GM21717 (cell line): ENCODE results near the gene FKBP1B.
"Not testable (repeated sequence)": the region's sequence is repeated elsewhere in the genome, so short reads cannot be mapped to it uniquely, and the experiment has no call there.

Source experiments
- ATAC-seq: cut with Tn5 transposase; IDR thresholded peaks from one replicate; pipeline ENCODE4 v1.9.1; 2021; ENCODE audit warnings: mild to moderate bottlenecking, moderate library complexity; ENCODE audit not compliant: unreplicated experiment

The FKBP1B gene

DNA sequence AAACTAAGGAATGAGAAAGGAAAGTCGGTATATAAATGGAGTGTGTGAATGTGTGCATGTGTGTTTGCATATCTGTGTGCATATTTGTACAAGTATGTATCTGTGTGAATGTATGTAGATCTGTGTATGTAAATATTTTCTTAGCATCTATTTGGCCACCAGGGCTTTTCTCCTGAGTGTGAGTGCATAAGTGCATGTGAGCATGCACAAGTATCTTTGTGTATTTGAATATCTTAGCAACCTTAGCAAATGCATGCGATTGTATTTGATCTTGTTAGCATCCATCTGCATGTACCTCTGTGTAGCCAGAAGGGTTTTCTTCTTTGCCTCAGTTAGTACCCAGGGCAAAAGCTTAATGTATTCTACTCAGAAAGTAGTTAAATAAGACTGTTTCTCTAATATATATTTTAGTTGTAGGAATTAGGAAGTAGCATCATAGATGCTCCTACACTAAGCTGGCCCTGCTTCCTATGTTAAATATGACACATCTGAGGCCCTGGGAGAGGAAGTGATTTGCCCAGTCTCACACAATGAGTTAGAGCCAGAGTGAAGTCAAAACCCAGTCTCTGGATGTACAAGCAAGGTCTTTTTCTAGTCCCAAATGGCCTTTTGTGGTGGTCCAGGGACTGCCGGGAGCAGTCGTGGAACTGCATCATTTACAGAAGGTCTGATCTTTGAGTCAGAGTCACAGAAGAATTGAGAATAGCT, 9.2 kb downstream of the FKBP1B start:
- ATAC-seq = no peak

DNA sequence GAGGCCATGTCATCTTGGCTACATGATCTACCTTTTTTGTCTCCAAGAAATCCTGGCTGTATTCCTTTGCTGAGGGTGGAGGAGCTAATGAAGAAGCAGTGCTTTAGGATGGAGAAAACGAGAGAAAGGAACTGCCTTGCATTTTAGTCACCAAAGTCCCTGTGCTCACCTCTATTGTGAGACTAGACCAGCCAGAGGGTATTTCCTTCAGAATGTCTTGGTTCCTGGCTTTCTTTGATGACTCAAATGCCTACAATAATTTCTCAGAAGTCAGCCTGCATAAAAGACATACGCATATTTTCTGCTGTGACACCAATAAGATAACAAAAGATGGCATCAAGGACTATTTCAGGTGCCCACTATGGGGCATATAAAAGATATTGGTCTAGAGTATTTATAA, 15.8 kb downstream of the FKBP1B start:
- ATAC-seq = no peak

DNA sequence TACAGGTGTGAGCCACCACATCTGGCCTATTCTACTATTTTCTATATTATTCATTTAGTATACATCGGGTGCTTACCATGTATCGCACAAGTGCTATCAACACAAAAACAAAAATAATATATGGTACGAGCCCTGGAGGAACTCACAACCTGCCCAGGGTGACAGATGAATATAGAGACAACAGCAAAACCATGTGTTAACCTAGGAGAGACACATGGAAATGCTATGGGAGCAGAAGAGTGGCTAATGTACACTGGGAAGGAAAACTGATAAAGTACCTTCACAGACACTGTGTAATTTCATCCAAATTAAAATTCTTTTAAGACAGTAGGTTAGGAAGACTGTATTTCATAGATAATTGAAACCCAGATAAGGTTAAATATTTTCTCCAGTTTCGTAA, 22.7 kb downstream of the FKBP1B start:
- no peak for ATAC-seq

DNA sequence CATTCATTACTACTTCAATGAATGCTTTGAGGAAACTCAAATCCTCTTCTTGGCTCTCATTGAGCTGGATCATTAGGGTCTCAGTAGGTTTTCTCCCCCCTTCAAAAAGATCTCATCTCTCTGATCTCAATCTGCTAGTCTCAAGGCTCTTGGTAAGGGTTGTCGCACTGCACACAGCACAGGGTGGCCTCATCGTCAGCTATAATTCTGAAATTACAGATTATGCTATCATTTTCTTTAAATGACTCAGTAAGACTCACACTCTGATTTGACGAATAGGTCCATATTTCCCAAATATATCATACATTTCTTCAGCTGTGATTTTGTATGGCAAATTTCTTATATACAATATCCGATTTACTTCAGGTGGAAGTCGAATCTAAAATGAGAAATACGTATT, 24.3 kb downstream of the FKBP1B start:
- no peak for ATAC-seq

DNA sequence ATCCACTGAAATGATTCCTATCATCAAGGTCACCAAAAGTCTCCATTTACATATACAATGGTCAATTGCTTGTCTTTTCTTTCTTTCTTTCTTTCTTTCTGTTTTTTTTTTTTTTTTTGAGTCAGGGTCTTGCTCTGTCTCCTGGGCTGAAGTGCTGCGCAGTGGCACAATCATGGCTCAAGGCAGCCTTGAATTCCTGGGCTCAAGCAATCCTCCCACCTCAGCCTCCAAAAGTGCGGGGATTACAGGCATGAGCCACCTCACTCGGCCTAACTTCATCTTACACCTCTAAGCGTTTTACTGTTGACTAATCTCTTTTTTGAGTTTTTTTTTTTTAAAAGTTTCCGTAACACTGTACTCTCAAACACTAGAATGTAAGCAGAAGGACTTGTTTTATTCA, 25.7 kb downstream of the FKBP1B start:
- no peak for ATAC-seq

DNA sequence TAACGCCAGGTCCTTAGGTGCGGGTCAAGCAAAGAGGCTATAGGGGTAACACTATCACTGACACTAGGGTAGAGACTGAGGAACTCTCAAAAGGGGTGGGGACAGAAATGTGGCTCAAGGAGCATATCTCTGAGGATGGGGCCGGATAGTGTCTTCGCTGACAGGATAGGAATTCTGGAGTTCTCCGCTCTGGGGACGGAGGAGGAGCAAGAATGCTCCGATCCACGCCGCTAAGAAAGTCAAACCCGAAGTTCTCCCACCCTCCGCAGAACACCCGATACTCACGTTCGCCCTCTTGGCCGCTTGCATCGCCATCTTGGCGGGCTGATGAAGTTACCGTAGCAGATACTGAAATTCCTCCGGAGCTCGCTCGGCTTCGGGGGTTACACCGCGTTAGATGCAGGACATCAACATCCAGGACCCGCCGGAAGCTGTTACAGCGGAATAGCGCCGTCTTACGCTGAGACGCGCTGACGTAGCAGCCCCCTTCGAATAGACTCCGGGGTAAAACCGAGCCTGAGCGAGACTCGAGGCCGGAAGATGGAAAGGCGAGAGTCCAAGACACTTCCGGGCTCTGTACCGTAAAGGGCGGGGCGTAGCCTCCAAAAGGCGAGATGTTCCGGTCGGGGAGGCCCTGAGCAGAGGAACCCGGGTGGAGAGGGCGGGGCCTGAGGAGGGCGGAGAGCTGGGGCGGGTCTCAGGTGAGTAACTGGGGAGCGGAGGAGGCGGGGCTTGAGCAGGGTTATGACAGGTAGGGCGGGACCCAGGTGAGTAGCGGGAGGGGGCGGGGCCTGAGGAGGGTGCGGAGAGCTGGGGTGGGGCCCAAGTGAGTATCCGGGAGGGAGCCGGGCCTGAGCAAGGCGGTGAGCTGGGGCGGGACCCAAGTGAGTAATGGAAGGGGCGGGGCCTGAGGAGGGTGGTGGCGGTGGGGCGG, 26.6 kb downstream of the FKBP1B start, which contains the start of gene SF3B6:
Gene SF3B6, minus strand, starts transcription at position 412 of the 934 bp plus-strand sequence. Its CDS starts 97 bp downstream, at position 315.
- peak; percentile 93 for ATAC-seq

DNA sequence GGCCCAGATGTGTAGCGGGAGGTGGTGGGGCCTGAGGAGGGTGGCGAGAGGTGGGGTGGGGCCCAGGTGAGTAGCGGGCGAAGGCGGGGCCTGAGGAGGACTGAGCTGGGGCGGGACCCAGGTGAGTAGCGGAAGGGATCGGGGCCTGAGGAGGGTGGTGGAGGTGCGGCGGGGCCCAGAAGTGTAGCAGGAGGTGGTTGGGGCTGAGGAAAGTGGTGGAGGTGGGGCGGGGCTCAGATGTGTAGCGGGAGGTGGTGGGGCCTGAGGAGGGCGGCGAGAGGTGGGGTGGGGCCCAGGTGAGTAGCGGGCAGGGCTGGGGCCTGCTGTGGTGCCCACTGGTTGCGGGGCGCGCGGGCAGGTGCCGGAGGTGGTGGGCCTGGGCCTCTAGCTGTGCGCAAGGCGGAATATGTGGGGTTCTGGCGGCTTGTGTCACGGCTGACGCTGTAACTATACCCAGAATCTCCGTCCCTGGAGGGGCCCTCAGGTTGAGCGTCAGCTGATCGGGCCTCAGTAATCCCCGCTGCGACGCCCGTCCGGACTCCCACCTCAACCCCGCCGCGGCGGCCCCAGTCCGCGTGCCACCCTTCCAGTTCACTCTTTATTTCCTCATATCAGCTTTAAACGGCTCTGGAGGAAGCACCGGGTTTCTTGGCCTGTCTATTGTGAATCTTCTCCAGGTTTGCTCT, 27.5 kb downstream of the FKBP1B start:
- no peak for ATAC-seq

DNA sequence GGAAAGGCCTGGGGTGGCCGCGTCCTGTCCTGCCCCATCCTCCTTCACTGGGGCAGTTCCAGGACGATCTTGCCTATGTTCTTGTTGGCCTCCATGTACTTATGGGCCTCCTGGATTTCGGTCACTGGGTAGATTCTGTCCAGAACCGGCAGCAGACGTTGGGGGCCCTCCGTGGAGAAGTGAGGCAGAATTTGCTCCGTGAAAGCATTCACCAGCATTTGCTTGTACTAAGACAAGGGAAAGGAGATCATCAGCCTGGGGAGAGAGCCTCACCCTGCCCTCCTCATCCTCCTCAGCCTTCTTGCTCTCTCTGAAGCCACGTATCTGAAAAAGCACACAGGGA, 28.0 kb downstream of the FKBP1B start:
- ATAC-seq = no peak

DNA sequence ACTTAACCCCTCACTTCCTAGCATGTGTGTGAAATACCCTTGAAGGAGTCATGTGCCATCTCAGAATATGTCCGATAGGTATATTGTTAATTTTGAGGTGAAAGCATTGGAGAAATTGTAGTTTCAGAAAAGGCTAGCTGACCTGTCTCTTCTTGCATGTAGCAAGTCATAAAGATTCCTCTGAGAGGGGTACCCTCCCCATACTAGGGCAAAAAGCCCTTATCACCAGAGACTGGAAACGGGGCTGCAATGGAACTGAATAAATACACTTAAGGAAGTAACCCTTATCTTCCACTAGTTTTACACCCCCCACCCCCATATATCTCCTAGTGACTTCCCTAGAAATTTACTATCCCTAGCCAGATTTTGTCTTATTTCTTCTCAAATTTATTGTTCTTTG, 28.3 kb downstream of the FKBP1B start:
- no peak for ATAC-seq

DNA sequence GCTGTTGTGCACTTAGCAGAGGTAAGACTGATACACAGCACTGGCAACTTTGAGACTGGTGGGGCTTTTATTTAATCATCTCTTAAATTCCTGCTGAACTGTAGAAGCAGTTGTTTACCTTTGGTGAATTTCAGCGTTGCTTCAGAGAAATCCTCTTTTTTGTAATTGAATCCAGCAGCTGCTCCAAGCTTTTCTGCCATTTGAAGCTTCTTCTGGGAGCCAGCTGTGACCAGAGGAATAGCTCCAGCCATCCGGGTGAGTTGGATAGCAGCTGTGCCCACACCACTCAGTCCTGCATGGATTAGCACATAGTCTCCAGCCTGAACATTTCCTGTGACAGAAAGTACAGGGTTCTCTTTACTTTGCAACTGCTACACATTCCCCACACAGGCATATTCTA, 31.2 kb downstream of the FKBP1B start:
- no peak for ATAC-seq

DNA sequence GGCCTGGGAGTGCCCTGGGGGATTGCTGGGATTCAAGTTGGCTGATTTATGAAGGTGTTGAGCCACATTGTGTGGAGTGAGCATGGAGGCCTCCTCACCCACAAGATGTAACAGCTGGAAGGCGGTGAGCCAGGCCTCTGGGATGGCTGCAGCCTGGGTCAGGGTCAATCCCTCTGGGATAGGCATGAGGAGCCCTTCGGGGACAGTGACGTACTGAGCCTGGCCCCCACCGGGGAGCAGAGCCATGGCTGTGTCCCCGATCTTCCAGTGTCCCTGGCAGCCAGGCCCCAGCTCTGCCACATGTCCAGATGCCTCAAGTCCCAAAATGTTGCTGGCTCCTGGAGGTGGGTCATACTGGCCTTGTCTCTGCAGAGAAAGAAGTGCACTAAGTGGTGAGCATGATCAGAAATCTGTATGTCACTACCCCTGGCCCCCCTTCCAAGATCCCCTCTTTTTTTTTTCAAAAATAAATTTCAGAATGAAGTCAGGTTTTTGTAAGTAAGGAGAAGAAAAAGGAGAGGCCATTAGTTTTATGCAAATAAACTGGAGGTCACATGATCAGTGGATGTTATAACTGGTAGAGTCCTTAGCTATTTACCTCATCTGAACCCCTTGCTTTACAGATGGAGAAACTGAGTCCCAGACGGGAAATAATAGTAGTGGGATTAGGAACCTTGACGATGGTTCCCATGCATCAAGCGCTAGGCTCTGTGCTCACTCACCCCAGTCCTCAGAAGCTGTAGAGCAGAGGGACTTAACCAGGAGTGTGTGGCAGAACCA, 33.4 kb downstream of the FKBP1B start:
- ATAC-seq = no peak

DNA sequence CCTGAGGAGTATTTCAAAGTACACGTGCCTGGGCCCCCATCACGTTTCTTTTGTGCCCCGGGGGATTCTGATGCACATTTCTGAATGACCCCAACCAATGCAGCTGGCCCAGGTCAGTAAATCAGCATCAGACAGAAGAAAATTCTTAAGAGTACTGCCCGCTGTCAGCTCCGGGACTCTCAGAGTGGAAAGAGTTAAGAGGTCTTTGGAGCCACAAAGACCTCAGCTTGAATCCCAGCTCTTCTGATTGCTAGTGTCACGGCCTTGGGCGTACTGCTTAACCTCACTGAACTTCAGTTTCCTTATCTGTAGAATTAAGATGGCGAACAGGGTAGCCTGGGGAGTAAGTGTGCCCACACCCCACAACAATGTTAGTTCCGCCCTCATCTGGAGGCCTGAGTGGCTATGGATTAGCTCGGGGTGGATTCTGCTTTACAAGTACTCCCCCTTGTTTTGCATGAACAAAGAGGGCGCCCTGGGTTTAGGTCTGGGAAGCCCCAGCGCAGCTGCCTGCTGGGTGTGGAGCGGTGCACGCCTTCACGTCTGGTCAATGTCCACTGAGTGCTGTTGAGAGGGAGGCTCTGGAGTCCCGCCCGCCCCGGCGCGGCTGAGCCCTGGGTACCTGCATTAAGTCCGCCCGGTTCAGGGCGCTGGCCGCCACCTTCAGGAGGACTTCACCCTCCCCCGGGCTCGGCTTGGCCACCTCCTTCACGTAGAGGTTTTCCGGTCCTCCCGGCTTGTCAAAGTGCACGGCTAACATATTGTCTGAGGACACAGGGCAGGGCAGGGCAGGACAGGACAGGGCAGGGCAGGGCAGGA, 34.2 kb downstream of the FKBP1B start:
- peak; percentile 82 for ATAC-seq

DNA sequence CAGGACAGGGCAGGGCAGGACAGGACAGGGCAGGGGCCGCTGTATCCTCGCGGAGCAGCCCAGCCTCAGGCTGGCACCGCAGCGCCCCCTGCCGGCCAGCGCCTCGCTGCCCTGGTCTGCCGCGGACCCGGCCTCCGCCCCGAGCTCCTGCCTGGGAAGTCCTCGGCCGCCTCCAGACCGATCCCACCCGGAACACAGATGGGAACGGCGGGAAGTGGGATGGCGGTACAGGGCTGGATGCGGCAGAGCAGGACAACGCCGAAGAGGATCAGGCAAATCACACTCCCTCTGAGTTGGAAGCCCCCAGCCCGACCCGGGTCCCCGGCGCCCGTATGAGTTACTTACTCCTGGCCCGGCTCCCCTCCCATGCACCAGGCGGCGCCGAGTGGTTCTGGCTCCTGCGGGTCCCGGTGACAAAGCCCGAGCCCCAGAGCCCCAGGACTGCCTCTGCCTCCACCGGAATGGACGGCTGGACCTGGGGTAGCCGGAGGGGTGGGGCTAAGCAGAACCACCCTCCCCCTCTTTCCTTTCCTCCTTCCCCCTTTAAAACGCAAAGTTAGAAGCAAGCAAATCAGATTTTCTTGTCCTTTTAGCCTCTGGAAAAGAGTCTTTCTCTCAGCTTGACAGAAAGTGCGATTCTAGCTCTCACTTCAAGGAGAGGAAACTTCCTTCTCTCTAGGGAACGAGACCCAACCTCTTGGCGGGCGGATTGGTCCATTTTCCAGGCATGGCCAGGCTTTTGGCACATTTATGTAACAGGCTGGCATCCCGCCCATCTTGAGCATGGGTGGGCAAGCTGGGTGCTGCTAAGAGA, 35.1 kb downstream of the FKBP1B start, which contains the start of gene TP53I3:
Gene TP53I3, minus strand, starts transcription at position 449 of the 814 bp plus-strand sequence. CDS start 508 bp downstream, outside the sequence.
- peak; percentile 86 for ATAC-seq

DNA sequence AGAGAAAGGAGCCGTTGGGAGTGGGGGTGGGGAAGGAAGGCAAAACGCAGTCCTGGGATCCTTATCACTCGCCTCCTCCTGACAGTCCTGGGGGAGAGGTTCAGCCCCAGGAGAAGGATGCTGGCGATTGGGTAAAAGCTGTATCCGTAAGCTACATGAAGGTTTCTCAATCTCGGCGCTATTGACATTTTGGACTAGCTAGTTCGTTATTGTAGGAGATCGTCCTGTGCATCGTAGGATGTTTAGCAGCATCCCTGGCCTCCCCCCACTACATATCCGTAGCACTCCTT, 35.6 kb downstream of the FKBP1B start:
- no peak for ATAC-seq

DNA sequence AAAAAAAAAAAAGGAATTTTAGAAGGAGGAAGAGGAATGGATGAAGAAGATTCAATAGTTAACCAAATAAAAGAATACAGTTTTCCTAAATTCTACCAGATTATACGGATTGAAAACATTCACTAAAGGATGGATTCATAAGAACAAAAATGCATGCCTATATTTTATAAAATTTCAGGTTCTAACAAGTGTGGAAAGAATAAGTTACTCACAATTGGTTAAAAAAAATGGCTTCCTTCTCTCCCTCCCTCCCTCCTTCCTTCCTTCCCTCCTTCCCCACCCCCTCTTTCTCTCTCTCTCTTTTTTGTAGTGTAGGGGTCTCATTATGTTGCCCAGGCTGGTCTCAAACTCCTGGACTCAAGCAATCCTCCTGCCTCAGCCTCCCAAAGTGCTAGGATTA, 36.7 kb downstream of the FKBP1B start:
- no peak for ATAC-seq

DNA sequence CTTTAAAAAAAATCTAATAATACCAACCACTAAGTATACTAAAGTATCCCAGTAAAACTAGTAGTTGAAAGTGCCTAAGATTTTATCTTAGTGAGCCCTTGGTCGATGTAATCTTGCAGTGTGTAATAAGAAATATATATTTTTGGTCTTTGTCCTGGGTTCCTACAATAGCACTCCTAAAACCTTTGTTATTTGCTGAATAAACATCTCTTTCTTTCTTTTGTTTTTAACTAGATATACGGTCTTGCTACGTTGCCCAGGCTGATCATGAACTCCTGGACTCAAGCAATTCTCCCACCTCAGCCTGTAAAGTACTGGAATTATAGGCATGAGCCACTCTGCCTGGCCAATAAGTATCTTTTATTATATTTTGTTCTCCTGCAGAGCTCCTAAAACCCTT, 37.5 kb downstream of the FKBP1B start:
- no peak for ATAC-seq

DNA sequence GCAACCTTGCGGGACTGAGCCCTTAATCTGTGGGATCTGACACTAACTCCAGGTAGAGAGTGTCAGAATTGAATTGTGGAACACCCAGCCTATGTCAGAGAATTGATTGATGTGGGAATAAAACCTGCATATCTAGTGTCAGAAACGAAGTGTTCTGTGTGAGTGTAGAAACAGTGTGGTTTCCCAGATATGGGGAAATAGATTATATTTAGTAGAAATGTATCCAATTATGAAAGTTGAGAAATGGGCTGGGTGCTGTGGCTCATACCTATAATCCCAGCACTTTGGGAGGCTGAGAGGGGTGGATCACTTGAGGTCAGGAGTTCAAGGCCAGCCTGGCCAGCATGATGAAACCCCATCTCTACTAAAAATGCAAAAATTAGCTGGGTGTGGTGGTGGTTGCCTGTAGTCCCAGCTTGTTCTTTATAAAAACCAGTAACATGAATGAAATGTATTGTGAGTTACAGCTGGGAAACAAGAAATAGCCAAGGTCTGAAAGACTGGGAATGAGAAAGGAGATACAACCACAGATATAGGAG, 39.3 kb downstream of the FKBP1B start:
- no peak for ATAC-seq

DNA sequence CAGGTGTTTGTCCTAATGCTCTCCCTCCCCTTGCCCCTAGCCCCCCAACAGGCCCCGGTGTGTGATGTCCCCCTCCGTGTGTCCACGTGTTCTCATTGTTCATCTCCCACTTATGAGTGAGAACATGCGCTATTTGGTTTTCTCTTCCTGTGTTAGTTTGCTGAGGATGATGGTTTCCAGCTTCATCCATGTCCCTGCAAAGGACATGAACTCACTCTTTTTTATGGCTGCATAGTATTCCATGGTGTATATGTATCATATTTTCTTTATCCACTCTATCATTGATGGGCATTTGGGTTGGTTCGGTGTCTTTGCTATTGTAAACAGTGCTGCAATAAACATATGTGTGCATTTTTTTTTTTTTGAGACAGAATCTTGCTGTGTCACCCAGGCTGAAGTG, 43.7 kb downstream of the FKBP1B start:
- not testable (repeated sequence) for ATAC-seq

DNA sequence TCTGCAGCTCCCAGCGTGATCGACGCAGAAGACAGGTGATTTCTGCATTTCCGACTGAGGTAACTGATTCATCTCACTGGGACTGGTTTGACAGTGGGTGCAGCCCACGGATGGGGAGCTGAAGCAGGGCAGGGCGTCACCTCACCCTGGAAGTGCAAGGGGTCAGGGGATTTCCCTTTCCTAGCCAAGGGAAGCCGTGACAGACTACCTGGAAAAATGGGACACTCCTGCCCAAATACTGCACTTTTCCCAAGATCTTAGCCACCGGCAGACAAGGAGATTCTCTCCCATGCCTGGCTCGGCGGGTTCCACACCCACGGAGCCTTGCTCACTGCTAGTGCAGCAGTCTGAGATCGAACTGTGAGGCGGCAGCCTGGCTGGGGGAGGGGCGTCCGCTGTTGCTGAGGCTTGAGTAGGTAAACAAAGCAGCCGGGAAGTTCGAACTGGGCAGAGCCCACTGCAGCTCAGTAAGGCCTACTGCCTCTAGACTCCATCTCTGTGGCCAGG, 45.7 kb downstream of the FKBP1B start:
- not testable (repeated sequence) for ATAC-seq
